ENCODE data around the gene ZNF862. TPM values are rescaled to one million over a fixed set of nuclear protein-coding genes. Genes with fewer than 3 reads are reported as not detected.

Gene ZNF862
- total and polyA plus RNA-seq, 2 of the 8 experiments (the other 6 are each of a cell fraction or from before 2014, with no cell fraction given), result 1.8 to 3.9 TPM

DNA sequence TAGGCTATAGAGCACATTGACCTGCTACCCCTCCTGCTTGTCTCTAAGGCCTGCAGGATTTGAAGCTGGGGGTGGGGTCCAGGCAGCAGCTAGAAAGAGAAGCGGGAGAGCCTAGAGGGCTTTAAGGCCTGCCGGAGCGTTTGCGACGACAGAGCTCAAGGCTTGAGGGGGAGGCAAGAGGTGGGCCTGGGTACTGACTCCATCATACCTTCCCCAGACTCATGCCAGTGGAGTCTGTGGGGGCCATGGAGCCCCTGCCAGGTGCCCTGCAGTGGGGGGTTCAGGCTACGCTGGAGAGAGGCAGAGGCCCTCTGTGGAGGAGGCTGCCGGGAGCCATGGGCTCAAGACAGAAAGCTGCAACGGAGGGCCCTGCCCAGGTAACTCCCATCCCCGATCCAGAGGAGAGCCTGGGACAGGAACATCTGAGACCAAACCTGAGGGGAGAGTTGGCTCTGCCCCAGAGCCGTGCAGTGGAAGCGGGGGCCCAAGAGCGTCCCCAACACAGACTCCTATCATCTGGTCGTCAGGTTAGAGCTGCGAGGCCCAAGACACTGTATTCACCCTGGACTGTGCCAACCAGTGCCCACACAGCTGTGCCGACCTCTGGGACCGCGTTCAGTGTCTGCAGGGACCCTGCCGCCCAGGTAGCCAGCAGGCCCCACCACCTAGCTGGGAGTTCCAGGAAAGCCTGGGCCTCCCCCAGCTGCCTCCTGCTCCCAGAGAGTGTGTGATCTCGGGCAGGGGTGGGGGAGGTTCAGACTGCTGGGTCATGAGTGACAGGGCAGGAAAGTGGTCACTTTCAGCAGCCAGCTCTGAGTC lies 13.2 kb upstream of the ZNF862 start (continued):
- TF ChIP-seq, protein P1, sequence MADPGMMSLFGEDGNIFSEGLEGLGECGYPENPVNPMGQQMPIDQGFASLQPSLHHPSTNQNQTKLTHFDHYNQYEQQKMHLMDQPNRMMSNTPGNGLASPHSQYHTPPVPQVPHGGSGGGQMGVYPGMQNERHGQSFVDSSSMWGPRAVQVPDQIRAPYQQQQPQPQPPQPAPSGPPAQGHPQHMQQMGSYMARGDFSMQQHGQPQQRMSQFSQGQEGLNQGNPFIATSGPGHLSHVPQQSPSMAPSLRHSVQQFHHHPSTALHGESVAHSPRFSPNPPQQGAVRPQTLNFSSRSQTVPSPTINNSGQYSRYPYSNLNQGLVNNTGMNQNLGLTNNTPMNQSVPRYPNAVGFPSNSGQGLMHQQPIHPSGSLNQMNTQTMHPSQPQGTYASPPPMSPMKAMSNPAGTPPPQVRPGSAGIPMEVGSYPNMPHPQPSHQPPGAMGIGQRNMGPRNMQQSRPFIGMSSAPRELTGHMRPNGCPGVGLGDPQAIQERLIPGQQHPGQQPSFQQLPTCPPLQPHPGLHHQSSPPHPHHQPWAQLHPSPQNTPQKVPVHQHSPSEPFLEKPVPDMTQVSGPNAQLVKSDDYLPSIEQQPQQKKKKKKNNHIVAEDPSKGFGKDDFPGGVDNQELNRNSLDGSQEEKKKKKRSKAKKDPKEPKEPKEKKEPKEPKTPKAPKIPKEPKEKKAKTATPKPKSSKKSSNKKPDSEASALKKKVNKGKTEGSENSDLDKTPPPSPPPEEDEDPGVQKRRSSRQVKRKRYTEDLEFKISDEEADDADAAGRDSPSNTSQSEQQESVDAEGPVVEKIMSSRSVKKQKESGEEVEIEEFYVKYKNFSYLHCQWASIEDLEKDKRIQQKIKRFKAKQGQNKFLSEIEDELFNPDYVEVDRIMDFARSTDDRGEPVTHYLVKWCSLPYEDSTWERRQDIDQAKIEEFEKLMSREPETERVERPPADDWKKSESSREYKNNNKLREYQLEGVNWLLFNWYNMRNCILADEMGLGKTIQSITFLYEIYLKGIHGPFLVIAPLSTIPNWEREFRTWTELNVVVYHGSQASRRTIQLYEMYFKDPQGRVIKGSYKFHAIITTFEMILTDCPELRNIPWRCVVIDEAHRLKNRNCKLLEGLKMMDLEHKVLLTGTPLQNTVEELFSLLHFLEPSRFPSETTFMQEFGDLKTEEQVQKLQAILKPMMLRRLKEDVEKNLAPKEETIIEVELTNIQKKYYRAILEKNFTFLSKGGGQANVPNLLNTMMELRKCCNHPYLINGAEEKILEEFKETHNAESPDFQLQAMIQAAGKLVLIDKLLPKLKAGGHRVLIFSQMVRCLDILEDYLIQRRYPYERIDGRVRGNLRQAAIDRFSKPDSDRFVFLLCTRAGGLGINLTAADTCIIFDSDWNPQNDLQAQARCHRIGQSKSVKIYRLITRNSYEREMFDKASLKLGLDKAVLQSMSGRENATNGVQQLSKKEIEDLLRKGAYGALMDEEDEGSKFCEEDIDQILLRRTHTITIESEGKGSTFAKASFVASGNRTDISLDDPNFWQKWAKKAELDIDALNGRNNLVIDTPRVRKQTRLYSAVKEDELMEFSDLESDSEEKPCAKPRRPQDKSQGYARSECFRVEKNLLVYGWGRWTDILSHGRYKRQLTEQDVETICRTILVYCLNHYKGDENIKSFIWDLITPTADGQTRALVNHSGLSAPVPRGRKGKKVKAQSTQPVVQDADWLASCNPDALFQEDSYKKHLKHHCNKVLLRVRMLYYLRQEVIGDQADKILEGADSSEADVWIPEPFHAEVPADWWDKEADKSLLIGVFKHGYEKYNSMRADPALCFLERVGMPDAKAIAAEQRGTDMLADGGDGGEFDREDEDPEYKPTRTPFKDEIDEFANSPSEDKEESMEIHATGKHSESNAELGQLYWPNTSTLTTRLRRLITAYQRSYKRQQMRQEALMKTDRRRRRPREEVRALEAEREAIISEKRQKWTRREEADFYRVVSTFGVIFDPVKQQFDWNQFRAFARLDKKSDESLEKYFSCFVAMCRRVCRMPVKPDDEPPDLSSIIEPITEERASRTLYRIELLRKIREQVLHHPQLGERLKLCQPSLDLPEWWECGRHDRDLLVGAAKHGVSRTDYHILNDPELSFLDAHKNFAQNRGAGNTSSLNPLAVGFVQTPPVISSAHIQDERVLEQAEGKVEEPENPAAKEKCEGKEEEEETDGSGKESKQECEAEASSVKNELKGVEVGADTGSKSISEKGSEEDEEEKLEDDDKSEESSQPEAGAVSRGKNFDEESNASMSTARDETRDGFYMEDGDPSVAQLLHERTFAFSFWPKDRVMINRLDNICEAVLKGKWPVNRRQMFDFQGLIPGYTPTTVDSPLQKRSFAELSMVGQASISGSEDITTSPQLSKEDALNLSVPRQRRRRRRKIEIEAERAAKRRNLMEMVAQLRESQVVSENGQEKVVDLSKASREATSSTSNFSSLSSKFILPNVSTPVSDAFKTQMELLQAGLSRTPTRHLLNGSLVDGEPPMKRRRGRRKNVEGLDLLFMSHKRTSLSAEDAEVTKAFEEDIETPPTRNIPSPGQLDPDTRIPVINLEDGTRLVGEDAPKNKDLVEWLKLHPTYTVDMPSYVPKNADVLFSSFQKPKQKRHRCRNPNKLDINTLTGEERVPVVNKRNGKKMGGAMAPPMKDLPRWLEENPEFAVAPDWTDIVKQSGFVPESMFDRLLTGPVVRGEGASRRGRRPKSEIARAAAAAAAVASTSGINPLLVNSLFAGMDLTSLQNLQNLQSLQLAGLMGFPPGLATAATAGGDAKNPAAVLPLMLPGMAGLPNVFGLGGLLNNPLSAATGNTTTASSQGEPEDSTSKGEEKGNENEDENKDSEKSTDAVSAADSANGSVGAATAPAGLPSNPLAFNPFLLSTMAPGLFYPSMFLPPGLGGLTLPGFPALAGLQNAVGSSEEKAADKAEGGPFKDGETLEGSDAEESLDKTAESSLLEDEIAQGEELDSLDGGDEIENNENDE (IDR thresholded peaks at IDR 0.05; ENCODE audit: insufficient replicate concordance, low read length), result no peak
- no peak for TF ChIP-seq CEBPB (IDR thresholded peaks at IDR 0.05; ENCODE audit: low read depth, low read length)
